A549 (cell line): Measurements from ENCODE around the gene RSBN1.

Experiments
- CTCF ChIP-seq: fragments of >200 bp; sonication (Bioruptor Twin); formaldehyde crosslinking; IDR thresholded peaks from 3 replicates; pipeline ENCODE4 v1.5.1; 2016
- SMC3 ChIP-seq: fragments of >200 bp; sonication (Bioruptor Twin); formaldehyde crosslinking; IDR thresholded peaks from 3 replicates; pipeline ENCODE4 v1.6.1; 2018; ENCODE audit warnings: inconsistent platforms

GRCh38 chr1:113732802-113733201 lies 79.5 kb downstream of the RSBN1 start:
- no peak for TF ChIP-seq CTCF
- TF ChIP-seq SMC3, result no peak
